HL-60 (cell line): ENCODE results near the gene DOCK9.

Experiments
- CTCF ChIP-seq: IDR thresholded peaks from one replicate; pipeline ENCODE4 v1.5.1; 2011; ENCODE audit warnings: low read length, control low read depth, inconsistent platforms; ENCODE audit not compliant: insufficient read depth
- GABPA ChIP-seq: IDR thresholded peaks from 2 replicates; pipeline ENCODE4 v1.6.1; 2012; ENCODE audit warnings: low read depth
- POLR2AphosphoS5 ChIP-seq: IDR thresholded peaks from 2 replicates; pipeline ENCODE4 v1.6.1; 2012; ENCODE audit warnings: low read depth
- REST ChIP-seq: IDR thresholded peaks from 2 replicates; pipeline ENCODE4 v1.6.1; 2012; ENCODE audit warnings: low read depth; ENCODE audit not compliant: insufficient replicate concordance
- SPI1 ChIP-seq: IDR thresholded peaks from 2 replicates; pipeline ENCODE4 v1.6.1; 2012; ENCODE audit warnings: low read depth, mild to moderate bottlenecking, borderline replicate concordance

GRCh38 chr13:98965325-98965724 lies 12.5 kb downstream of the DOCK9 start:
- TF ChIP-seq CTCF (no peak), REST (no peak), POLR2AphosphoS5 (no peak), SPI1 (no peak), GABPA (no peak)
